Spinal cord (tissue), 10 donors: ENCODE measurements around the gene DSG1. TPM values are rescaled to one million over a fixed set of nuclear protein-coding genes. Genes with fewer than 3 reads are reported as not detected.
"Not testable (repeated sequence)": the region's sequence is repeated elsewhere in the genome, so short reads cannot be mapped to it uniquely, and the experiment has no call there.

Experiments used
- DNase-seq, 6 donors: peaks; one replicate each; pipeline versions ENCODE4 v3.0.0 to v3.0.0-alpha.2; 2013 to 2015; ENCODE audit warnings: low spot score in 6 of 6, low read depth in 4 of 6
- H3K27ac ChIP-seq: one replicate; pipeline ENCODE4 v1.5.1; 2013; ENCODE audit warnings: low read depth, low read length, control low read depth
- H3K27me3 ChIP-seq: one replicate; pipeline ENCODE4 v1.6.1; 2013; ENCODE audit warnings: low read length; ENCODE audit not compliant: control insufficient read depth, insufficient read depth
- H3K36me3 ChIP-seq: one replicate; pipeline ENCODE4 v1.6.1; 2013; ENCODE audit warnings: low read length; ENCODE audit not compliant: control insufficient read depth, insufficient read depth
- H3K4me1 ChIP-seq: one replicate; pipeline ENCODE4 v1.6.1; 2013; ENCODE audit warnings: low read length; ENCODE audit not compliant: control insufficient read depth, insufficient read depth
- H3K4me3 ChIP-seq: one replicate; pipeline ENCODE4 v1.5.1; 2013; ENCODE audit warnings: low read depth, low read length, control low read depth
- H3K9me3 ChIP-seq: one replicate; pipeline ENCODE4 v1.6.1; 2013; ENCODE audit warnings: low read length; ENCODE audit not compliant: control insufficient read depth, insufficient read depth
- WGBS: methylation state at CpG from one replicate; pipeline ENCODE4 v1.1.5; 2013; ENCODE audit warnings: missing lambda C conversion rate; ENCODE audit not compliant: insufficient coverage; 5-methylcytosine and 5-hydroxymethylcytosine counted together
- polyA plus RNA-seq, 2 donors: library from polyadenylated mRNA; unstranded; fragments of 120-200 nt; gene quantifications; one replicate each; pipeline ENCODE4 v1.2.1, GENCODE V29; 2013; ENCODE audit not compliant: insufficient read length in 2 of 2
- total RNA-seq, 2 donors: library from RNA; depleted of rRNA in 1 of 2; stranded (reverse); fragments of 120-200 nt in 1 of 2; fragments of >200 nt in 1 of 2; gene quantifications; one replicate each; pipeline versions ENCODE4 v1.2.3 to v1.2.4, GENCODE V29; 2013 to 2014
- donor health status: healthy.

Gene DSG1
- total and polyA plus RNA-seq, 4 donors, result 0.17 to 1.5 (median 0.20) TPM; not detected in 1

GRCh38 chr18:31321719-31322118 lies 3.8 kb downstream of the DSG1 start:
- Histone ChIP-seq H3K36me3 (no peaks in the 10 kb centered on the region), H3K9me3 (no peaks in the 10 kb centered on the region), H3K4me3 (no peak overlapping the region), H3K4me1 (no peaks in the 10 kb centered on the region), H3K27me3 (no peaks in the 10 kb centered on the region), H3K27ac (no peak overlapping the region)
- no peak for DNase-seq
- WGBS, result 83% methylated on average over 1 of the region's 2 CpGs

GRCh38 chr18:31325051-31325450 lies 7.1 kb downstream of the DSG1 start:
- no peak overlapping the region for H3K4me3 ChIP-seq
- H3K9me3 ChIP-seq, result no peaks in the 10 kb centered on the region
- H3K4me1 ChIP-seq, result no peaks in the 10 kb centered on the region
- DNase-seq, result peak in 1 of 6 donors; percentile 52
- H3K27ac ChIP-seq, result no peak overlapping the region
- no peaks in the 10 kb centered on the region for H3K27me3 ChIP-seq
- no peaks in the 10 kb centered on the region for H3K36me3 ChIP-seq
- WGBS, result 100% methylated on average over 1 of the region's 3 CpGs

GRCh38 chr18:31329787-31330438 lies 12.0 kb downstream of the DSG1 start:
- H3K4me1 ChIP-seq, result no peaks in the 10 kb centered on the region
- no peak for DNase-seq
- WGBS, result 58% methylated on average over 4 of the region's 7 CpGs
- no peak overlapping the region for H3K4me3 ChIP-seq
- H3K9me3 ChIP-seq, result no peaks in the 10 kb centered on the region
- no peak overlapping the region for H3K27ac ChIP-seq
- no peaks in the 10 kb centered on the region for H3K27me3 ChIP-seq
- H3K36me3 ChIP-seq, result no peaks in the 10 kb centered on the region

- Histone ChIP-seq H3K9me3 (no peaks in the 10 kb centered on the region), H3K4me3 (no peak overlapping the region), H3K27me3 (no peaks in the 10 kb centered on the region), H3K27ac (no peak overlapping the region), H3K36me3 (no peaks in the 10 kb centered on the region), H3K4me1 (no peaks in the 10 kb centered on the region)
- no peak for DNase-seq
- WGBS, result 100% methylated on average over 2 of the region's 4 CpGs
Measured at GRCh38 chr18:31343454-31343853, 25.5 kb downstream of the DSG1 start.

GRCh38 chr18:31353336-31353735 lies 35.4 kb downstream of the DSG1 start:
- H3K27ac ChIP-seq, result not testable (repeated sequence)

GRCh38 chr18:31354990-31355389 lies 37.0 kb downstream of the DSG1 start:
- Histone ChIP-seq H3K9me3 (peaks cover 1% of the 10 kb centered on the region), H3K27me3 (no peaks in the 10 kb centered on the region), H3K4me1 (no peaks in the 10 kb centered on the region), H3K27ac (no peak overlapping the region), H3K4me3 (no peak overlapping the region), H3K36me3 (no peaks in the 10 kb centered on the region)
- DNase-seq, result no peak
- WGBS, result 98% methylated on average over 6 of the region's 8 CpGs

More at GRCh38 chr18:31353336-31353735, 35.4 kb downstream of the DSG1 start:
- H3K9me3 ChIP-seq, H3K4me3 ChIP-seq, H3K27me3 ChIP-seq, H3K36me3 ChIP-seq, H3K4me1 ChIP-seq, DNase-seq: not testable (repeated sequence)
- WGBS, result no CpG with 5 or more reads among the region's 17 CpGs

- no peaks in the 10 kb centered on the region for H3K4me1 ChIP-seq
- no peak for DNase-seq
- H3K27ac ChIP-seq, result no peak overlapping the region
- WGBS, result no CpG with 5 or more reads among the region's 5 CpGs
- no peaks in the 10 kb centered on the region for H3K36me3 ChIP-seq
- no peaks in the 10 kb centered on the region for H3K27me3 ChIP-seq
- H3K9me3 ChIP-seq, result peaks cover 1% of the 10 kb centered on the region
- no peak overlapping the region for H3K4me3 ChIP-seq
Measured at GRCh38 chr18:31356025-31356424, 38.1 kb downstream of the DSG1 start.

GRCh38 chr18:31364190-31364589 lies 46.2 kb downstream of the DSG1 start:
- Histone ChIP-seq H3K4me1 (no peaks in the 10 kb centered on the region), H3K4me3 (no peak overlapping the region), H3K36me3 (no peaks in the 10 kb centered on the region), H3K27me3 (no peaks in the 10 kb centered on the region), H3K9me3 (no peaks in the 10 kb centered on the region), H3K27ac (no peak overlapping the region)
- DNase-seq, result no peak
- WGBS, result 88% methylated on average over 3 of the region's 4 CpGs

- H3K27me3 ChIP-seq, result no peaks in the 10 kb centered on the region
- no peak overlapping the region for H3K4me3 ChIP-seq
- H3K9me3 ChIP-seq, result no peaks in the 10 kb centered on the region
- no peak overlapping the region for H3K27ac ChIP-seq
- DNase-seq, result no peak
- no peaks in the 10 kb centered on the region for H3K36me3 ChIP-seq
- H3K4me1 ChIP-seq, result no peaks in the 10 kb centered on the region
Measured at GRCh38 chr18:31369478-31369877, 51.5 kb downstream of the DSG1 start.

GRCh38 chr18:31371989-31372388 lies 54.0 kb downstream of the DSG1 start:
- no peak for DNase-seq
- H3K9me3 ChIP-seq, result no peaks in the 10 kb centered on the region
- H3K4me1 ChIP-seq, result no peaks in the 10 kb centered on the region
- no peak overlapping the region for H3K4me3 ChIP-seq
- H3K36me3 ChIP-seq, result no peaks in the 10 kb centered on the region
- H3K27me3 ChIP-seq, result no peaks in the 10 kb centered on the region
- no peak overlapping the region for H3K27ac ChIP-seq
